CD4-positive, alpha-beta memory T cell (primary cell): ENCODE data around the gene PLA2G2A. TPM values are rescaled to one million over a fixed set of nuclear protein-coding genes. Genes with fewer than 3 reads are reported as not detected.

Source experiments
- CTCF ChIA-PET: fragments of 350-600 bp; sonication (Branson Sonifier 250); formaldehyde crosslinking; loops from one replicate; lab custom pipeline; 2021; ENCODE audit warnings: inconsistent platforms; ENCODE audit not compliant: partially characterized antibody; lab: Charles Lee
- POLR2A ChIA-PET: fragments of 350-600 bp; sonication (Branson Sonifier 250); formaldehyde crosslinking; loops from one replicate; lab custom pipeline; 2021; ENCODE audit not compliant: partially characterized antibody; lab: Charles Lee
- DNase-seq, 5 donors: peaks; one replicate each; pipeline versions ENCODE4 v3.0.0 to v3.0.0-alpha.2; 2020 to 2022; ENCODE audit warnings: mixed read lengths in 1 of 5
- H3K27ac ChIP-seq: one replicate; pipeline ENCODE4 v1.7.0; 2013; ENCODE audit warnings: low read depth, low read length
- H3K27me3 ChIP-seq: 2 replicates; pipeline ENCODE4 v1.7.0; 2013; ENCODE audit warnings: mild to moderate bottlenecking, low read length, moderate library complexity; ENCODE audit not compliant: insufficient read depth
- H3K36me3 ChIP-seq: 2 replicates; pipeline ENCODE4 v1.7.0; 2013; ENCODE audit warnings: mild to moderate bottlenecking, low read length, moderate library complexity; ENCODE audit not compliant: insufficient read depth
- H3K4me1 ChIP-seq: 2 replicates; pipeline ENCODE4 v1.7.0; 2013; ENCODE audit warnings: mild to moderate bottlenecking, low read length, moderate library complexity; ENCODE audit not compliant: insufficient read depth
- H3K4me3 ChIP-seq, 2 donors: one replicate each; pipeline ENCODE4 v1.7.0; 2013; ENCODE audit warnings: low read length in 2 of 2, mild to moderate bottlenecking in 1 of 2
- H3K9me3 ChIP-seq, 2 donors: one replicate each; pipeline ENCODE4 v1.7.0; 2013; ENCODE audit warnings: low read length in 2 of 2, control low read depth in 1 of 2; ENCODE audit not compliant: control insufficient read depth in 1 of 2
- H3K27ac Mint-ChIP-seq, 7 donors: one replicate each; pipeline ENCODE4 v1.8.0; 2020 to 2021; ENCODE audit warnings: mixed read lengths in 7 of 7, mild to moderate bottlenecking in 6 of 7, inconsistent platforms in 3 of 7, moderate library complexity in 3 of 7
- H3K27me3 Mint-ChIP-seq, 2 donors: one replicate each; pipeline ENCODE4 v1.8.0; 2020 to 2021; ENCODE audit warnings: mixed read lengths in 2 of 2
- H3K36me3 Mint-ChIP-seq, 2 donors: one replicate each; pipeline ENCODE4 v1.8.0; 2020 to 2021; ENCODE audit warnings: mixed read lengths in 2 of 2, inconsistent platforms in 1 of 2, mild to moderate bottlenecking in 1 of 2
- H3K4me1 Mint-ChIP-seq, 4 donors: one replicate each; pipeline ENCODE4 v1.8.0; 2020 to 2021; ENCODE audit warnings: mixed read lengths in 4 of 4, mild to moderate bottlenecking in 1 of 4
- H3K4me3 Mint-ChIP-seq, 8 donors: one replicate each; pipeline ENCODE4 v1.8.0; 2020 to 2021; ENCODE audit warnings: mixed read lengths in 8 of 8, mild to moderate bottlenecking in 7 of 8, moderate library complexity in 6 of 8, inconsistent platforms in 3 of 8
- H3K9me3 Mint-ChIP-seq, 8 donors: one replicate each; pipeline ENCODE4 v1.8.0; 2020 to 2021; ENCODE audit warnings: mixed read lengths in 8 of 8, mild to moderate bottlenecking in 5 of 8, inconsistent platforms in 3 of 8, moderate library complexity in 1 of 8
- intact Hi-C: fragments of 100-400 bp; cut with micrococcal nuclease; formaldehyde crosslinking; loops from one replicate; pipeline ENCODE4 v1.15.1; 2023
- polyA plus RNA-seq, 2 donors: library from polyadenylated mRNA; unstranded; fragments of 300-500 nt; fragmentation: Illumina TruSeq; gene quantifications; one replicate each; pipeline ENCODE4 v1.2.3, GENCODE V29; 2021
- total RNA-seq, 2 experiments: library from RNA; stranded (reverse); gene quantifications; one replicate each; pipeline ENCODE4 v1.2.3, GENCODE V29; 2021

PLA2G2A gene
- total and polyA plus RNA-seq, 4 experiments from 2014 or later, result not detected

DNA sequence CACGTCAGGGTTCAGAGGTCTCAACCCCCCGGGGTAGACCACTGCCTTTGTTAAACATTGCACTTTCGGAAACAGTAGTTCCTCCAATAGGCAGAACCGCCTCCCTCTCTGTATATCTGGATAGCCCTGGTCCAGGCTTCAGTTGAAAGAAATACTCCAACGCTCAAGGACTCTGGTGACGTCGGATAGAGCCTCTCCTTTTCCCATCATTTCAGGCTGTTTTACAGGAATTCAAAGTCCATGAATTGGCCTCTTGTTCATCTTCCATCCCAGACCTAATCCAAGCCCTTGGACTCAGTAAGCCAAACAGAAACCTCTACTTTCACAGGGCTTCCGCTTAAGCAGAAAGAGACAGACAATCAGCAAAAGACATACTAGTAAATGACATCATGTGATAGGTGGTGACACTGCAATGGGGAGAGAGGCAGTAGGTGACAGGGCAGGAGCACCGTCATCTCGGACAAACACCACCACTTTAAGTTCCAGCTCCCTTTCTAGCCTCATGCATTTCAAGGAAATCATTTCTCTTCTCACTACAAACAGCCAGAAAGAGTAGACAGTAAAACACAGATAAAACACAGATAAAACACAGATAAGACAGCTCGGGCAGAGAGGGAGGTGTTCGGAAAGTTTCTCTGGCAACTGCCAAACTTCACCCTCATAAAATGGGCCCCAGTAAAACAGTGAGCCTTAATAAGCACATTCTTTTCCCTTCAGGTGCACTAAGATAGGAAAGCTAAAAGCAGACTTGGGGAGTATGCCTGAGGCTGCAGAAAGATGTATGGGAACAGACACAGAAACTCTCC is 2.3 kb upstream of the PLA2G2A start:
- DNase-seq, result no peak
- no peaks in the 10 kb centered on the region for H3K9me3 ChIP-seq
- Mint-ChIP-seq H3K27ac (no peak overlapping the region), H3K4me1 (no peaks in the 10 kb centered on the region), H3K27me3 (peaks cover 12 to 16% of the 10 kb centered on the region in 2 donors), H3K4me3 (no peak overlapping the region), H3K36me3 (no peaks in the 10 kb centered on the region), H3K9me3 (peaks cover 0 to 2% (median 0%) of the 10 kb centered on the region in 8 donors)
- no peak overlapping the region for H3K4me3 ChIP-seq
- intact Hi-C loops, result no loop called here
- no peaks in the 10 kb centered on the region for H3K36me3 ChIP-seq
- no peak overlapping the region for H3K27ac ChIP-seq
- CTCF ChIA-PET, result interaction anchor here (0.6 to 1.5 kb wide), 3 partner anchors 10 to 1333 kb away, joined by 3 read pairs; no protein-coding TSS in a partner anchor
- no peaks in the 10 kb centered on the region for H3K27me3 ChIP-seq
- POLR2A ChIA-PET, result interaction anchor here (0.7 kb wide), 1 partner anchor 314 kb away, joined by 3 read pairs; no protein-coding TSS in a partner anchor
- no peaks in the 10 kb centered on the region for H3K4me1 ChIP-seq

DNA sequence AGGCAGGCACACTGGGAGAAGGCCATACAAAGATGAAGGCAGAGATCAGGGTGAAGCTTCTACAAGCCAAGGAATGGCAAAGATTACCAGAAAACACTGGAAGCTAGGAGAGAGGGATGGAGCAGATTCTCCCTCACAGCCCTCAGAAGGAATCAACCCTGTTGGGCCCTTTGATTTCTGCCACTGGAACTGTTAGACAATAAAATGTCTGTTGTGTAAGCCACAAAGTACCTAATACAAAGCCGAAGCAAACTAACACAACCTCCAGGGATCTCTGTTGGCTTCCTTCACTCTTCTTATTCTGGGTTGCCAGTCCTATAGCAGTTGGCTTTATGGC is 1.7 kb upstream of the PLA2G2A start:
- CTCF ChIA-PET, result interaction anchor here (0.6 to 1.5 kb wide), 2 partner anchors 9 to 1333 kb away, joined by 3 read pairs; no protein-coding TSS in a partner anchor
- Histone ChIP-seq H3K27me3 (no peaks in the 10 kb centered on the region), H3K4me3 (no peak overlapping the region), H3K4me1 (no peaks in the 10 kb centered on the region), H3K9me3 (no peaks in the 10 kb centered on the region), H3K36me3 (no peaks in the 10 kb centered on the region), H3K27ac (no peak overlapping the region)
- POLR2A ChIA-PET, result no interaction called here
- Mint-ChIP-seq H3K4me1 (no peaks in the 10 kb centered on the region), H3K27me3 (peaks cover 15 to 17% of the 10 kb centered on the region in 2 donors), H3K36me3 (no peaks in the 10 kb centered on the region), H3K9me3 (peaks cover 0 to 2% (median 0%) of the 10 kb centered on the region in 8 donors), H3K27ac (no peak overlapping the region), H3K4me3 (no peak overlapping the region)
- no peak for DNase-seq
- intact Hi-C loops, result no loop called here

DNA sequence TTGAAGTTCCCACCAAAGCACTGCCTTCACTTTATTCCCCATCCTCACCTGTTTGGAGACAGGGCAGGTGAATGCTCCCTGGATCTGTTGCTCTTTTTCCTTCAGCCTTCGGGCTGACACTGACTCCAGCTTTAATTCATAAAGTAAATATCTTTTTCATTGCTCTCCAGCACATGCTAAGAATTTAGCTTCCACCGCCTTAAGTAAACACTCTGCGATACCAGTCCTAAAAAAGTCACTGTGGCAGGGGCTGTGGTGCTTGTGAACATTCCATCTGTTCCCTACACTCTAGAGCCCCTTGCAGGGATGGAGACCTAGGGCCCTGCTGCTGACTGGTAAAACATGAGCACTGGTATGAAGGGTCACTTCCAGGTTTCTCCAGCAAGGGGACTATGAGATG is 896 bp upstream of the PLA2G2A start:
- H3K36me3 ChIP-seq, result no peaks in the 10 kb centered on the region
- no peak overlapping the region for H3K27ac Mint-ChIP-seq
- H3K9me3 ChIP-seq, result no peaks in the 10 kb centered on the region
- H3K36me3 Mint-ChIP-seq, result no peaks in the 10 kb centered on the region
- ChIA-PET CTCF (no interaction called here), POLR2A (no interaction called here)
- no peak overlapping the region for H3K4me3 ChIP-seq
- peaks cover 0 to 2% (median 0%) of the 10 kb centered on the region in 8 donors for H3K9me3 Mint-ChIP-seq
- no peak overlapping the region for H3K4me3 Mint-ChIP-seq
- peaks cover 16 to 18% of the 10 kb centered on the region in 2 donors for H3K27me3 Mint-ChIP-seq
- DNase-seq, result no peak
- no peaks in the 10 kb centered on the region for H3K4me1 Mint-ChIP-seq
- H3K27me3 ChIP-seq, result no peaks in the 10 kb centered on the region
- H3K27ac ChIP-seq, result no peak overlapping the region
- no peaks in the 10 kb centered on the region for H3K4me1 ChIP-seq
- intact Hi-C loops, result no loop called here

DNA sequence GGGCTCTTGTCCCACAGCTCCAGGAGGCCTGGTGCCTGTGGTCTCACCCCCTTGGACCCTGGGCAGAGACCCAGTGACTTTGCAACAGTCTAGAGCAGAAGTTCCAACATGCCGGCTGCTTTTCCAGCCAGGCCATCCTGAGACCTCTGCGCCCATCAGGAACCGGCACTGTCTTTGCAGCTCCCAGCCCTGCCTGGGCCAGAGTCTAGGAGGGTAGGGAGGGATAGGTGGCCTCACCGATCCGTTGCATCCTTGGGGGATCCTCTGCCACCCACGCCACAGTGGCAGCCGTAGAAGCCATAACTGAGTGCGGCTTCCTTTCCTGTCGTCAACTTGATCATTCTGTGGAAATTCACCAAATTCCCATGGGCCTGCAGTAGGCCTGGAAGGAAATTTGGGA is 1.3 kb downstream of the PLA2G2A start:
- Histone ChIP-seq H3K9me3 (no peaks in the 10 kb centered on the region), H3K4me3 (no peak overlapping the region), H3K36me3 (no peaks in the 10 kb centered on the region), H3K27ac (no peak overlapping the region), H3K27me3 (no peaks in the 10 kb centered on the region), H3K4me1 (no peaks in the 10 kb centered on the region)
- Mint-ChIP-seq H3K9me3 (no peaks in the 10 kb centered on the region), H3K27ac (no peak overlapping the region), H3K4me1 (peaks cover 0 to 2% (median 0%) of the 10 kb centered on the region in 4 donors), H3K4me3 (no peak overlapping the region), H3K27me3 (peaks cover 17 to 23% of the 10 kb centered on the region in 2 donors), H3K36me3 (no peaks in the 10 kb centered on the region)
- POLR2A ChIA-PET, result no interaction called here
- CTCF ChIA-PET, result no interaction called here
- DNase-seq, result no peak
- intact Hi-C loops, result no loop called here

DNA sequence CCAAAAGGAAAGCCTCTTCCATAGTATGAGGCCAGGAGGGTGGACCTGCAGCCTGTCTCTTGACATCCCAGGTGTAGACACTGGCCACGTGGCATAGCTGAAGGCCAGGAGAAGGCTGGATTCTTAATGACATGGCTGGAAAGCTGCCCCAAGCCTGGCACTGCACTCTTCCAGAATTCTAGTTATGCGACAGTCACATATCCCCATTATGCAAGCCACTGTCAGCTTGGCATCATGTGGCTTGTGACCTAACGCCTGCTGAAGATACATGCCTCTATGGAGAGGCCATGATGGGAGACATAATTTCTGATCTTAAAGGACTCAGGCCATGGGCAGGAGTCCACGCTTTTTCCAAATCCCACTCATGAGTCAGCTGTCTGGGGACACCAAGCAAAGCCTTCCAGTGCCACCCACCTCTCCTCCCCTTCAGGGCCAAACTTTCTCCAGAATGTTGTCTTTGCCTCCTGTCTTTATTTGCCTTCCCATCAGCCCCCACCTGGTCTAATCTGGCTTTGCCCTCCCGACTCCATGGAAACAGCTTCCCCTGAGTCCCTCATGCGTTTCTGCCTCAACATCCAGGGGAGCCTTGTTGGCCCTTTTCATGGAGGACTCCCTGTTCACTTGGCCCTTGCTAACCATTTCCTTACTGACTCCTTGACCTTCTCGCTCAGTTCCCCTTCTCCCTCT is 3.0 kb downstream of the PLA2G2A start:
- Mint-ChIP-seq H3K4me3 (no peak overlapping the region), H3K27me3 (peaks cover 17 to 23% of the 10 kb centered on the region in 2 donors), H3K27ac (no peak overlapping the region), H3K9me3 (no peaks in the 10 kb centered on the region), H3K36me3 (no peaks in the 10 kb centered on the region), H3K4me1 (peaks cover 0 to 2% (median 0%) of the 10 kb centered on the region in 4 donors)
- intact Hi-C loops, result no loop called here
- no peaks in the 10 kb centered on the region for H3K36me3 ChIP-seq
- DNase-seq, result no peak
- H3K9me3 ChIP-seq, result no peaks in the 10 kb centered on the region
- ChIA-PET CTCF (no interaction called here), POLR2A (no interaction called here)
- no peak overlapping the region for H3K27ac ChIP-seq
- no peak overlapping the region for H3K4me3 ChIP-seq
- no peaks in the 10 kb centered on the region for H3K4me1 ChIP-seq
- H3K27me3 ChIP-seq, result no peaks in the 10 kb centered on the region

- intact Hi-C loops, result loop anchor here (2.0 kb wide), 1 partner anchor 219 kb away; no protein-coding TSS in a partner anchor
- Histone ChIP-seq H3K27me3 (no peaks in the 10 kb centered on the region), H3K9me3 (no peaks in the 10 kb centered on the region), H3K36me3 (no peaks in the 10 kb centered on the region), H3K4me1 (no peaks in the 10 kb centered on the region), H3K27ac (no peak overlapping the region), H3K4me3 (no peak overlapping the region)
- no peaks in the 10 kb centered on the region for H3K36me3 Mint-ChIP-seq
- H3K27ac Mint-ChIP-seq, result no peak overlapping the region
- H3K9me3 Mint-ChIP-seq, result no peaks in the 10 kb centered on the region
- no peak for DNase-seq
- POLR2A ChIA-PET, result no interaction called here
- H3K4me1 Mint-ChIP-seq, result peaks cover 0 to 2% (median 0%) of the 10 kb centered on the region in 4 donors
- H3K27me3 Mint-ChIP-seq, result peaks cover 17 to 22% of the 10 kb centered on the region in 2 donors
- no peak overlapping the region for H3K4me3 Mint-ChIP-seq
- CTCF ChIA-PET, result interaction anchor here (1.2 to 1.6 kb wide), 3 partner anchors 176 to 238 kb away, joined by 3 to 10 read pairs (median 9); no protein-coding TSS in a partner anchor
Measured at GRCh38 chr1:19975423-19976193, 3.8 kb downstream of the PLA2G2A start.
